MCF 10A (cell line): Measurements from ENCODE around the gene CD99. TPM values are rescaled to one million over a fixed set of nuclear protein-coding genes. Genes with fewer than 3 reads are reported as not detected.
"Not testable (repeated sequence)": the region's sequence is repeated elsewhere in the genome, so short reads cannot be mapped to it uniquely, and the experiment has no call there.

Source experiments
- BruUV-seq: library from RNA; stranded (reverse); fragments of 400-500 nt; replicated peaks from 2 replicates; lab custom pipeline; 2021; lab: Mats Ljungman, UMichigan
- CTCF ChIA-PET: fragments of 300-600 bp; sonication (Branson Sonifier 250); formaldehyde crosslinking; extraction: SDS; loops from one replicate; lab custom pipeline; 2021; ENCODE audit warnings: antibody characterized with exemption, inconsistent platforms; lab: Yijun Ruan, JAX
- POLR2A ChIA-PET: fragments of 300-600, 350-650 bp; sonication (Branson Sonifier 250); formaldehyde crosslinking; extraction: SDS; loops from one replicate; lab custom pipeline; 2020; ENCODE audit warnings: antibody characterized with exemption, inconsistent platforms; lab: Yijun Ruan, JAX
- DNase-seq: peaks from one replicate; pipeline ENCODE4 v3.0.0-alpha.2; 2018; ENCODE audit not compliant: unreplicated experiment
- H3K27ac Mint-ChIP-seq: one replicate; pipeline ENCODE4 v1.8.0; 2022; ENCODE audit warnings: mild to moderate bottlenecking, low read depth, mixed read lengths; ENCODE audit not compliant: unreplicated experiment
- H3K27me3 Mint-ChIP-seq: one replicate; pipeline ENCODE4 v1.8.0; 2022; ENCODE audit warnings: mixed read lengths; ENCODE audit not compliant: insufficient read depth, unreplicated experiment
- H3K36me3 Mint-ChIP-seq: one replicate; pipeline ENCODE4 v1.8.0; 2022; ENCODE audit warnings: mild to moderate bottlenecking, moderate library complexity, mixed read lengths; ENCODE audit not compliant: insufficient read depth, unreplicated experiment
- H3K4me1 Mint-ChIP-seq: one replicate; pipeline ENCODE4 v1.8.0; 2022; ENCODE audit warnings: mixed read lengths; ENCODE audit not compliant: insufficient read depth, unreplicated experiment
- H3K4me3 Mint-ChIP-seq: one replicate; pipeline ENCODE4 v1.8.0; 2022; ENCODE audit warnings: mild to moderate bottlenecking, moderate library complexity, mixed read lengths; ENCODE audit not compliant: unreplicated experiment
- H3K9me3 Mint-ChIP-seq: one replicate; pipeline ENCODE4 v1.8.0; 2022; ENCODE audit warnings: mixed read lengths; ENCODE audit not compliant: unreplicated experiment
- CTCF ChIP-seq: fragments of 200-600 bp; IDR thresholded peaks from one replicate; pipeline ENCODE4 v1.8.0; 2022; ENCODE audit warnings: antibody characterized with exemption, mild to moderate bottlenecking; ENCODE audit not compliant: unreplicated experiment
- intact Hi-C: fragments of 100-400 bp; cut with micrococcal nuclease; formaldehyde crosslinking; loops from 2 replicates; pipeline ENCODE4 v1.14.1; 2022
- total RNA-seq: library from RNA; stranded (reverse); gene quantifications from 2 replicates; pipeline ENCODE4 v1.2.3, GENCODE V29; 2022

The CD99 gene
- total RNA-seq, 1 experiment from 2014 or later = 176 TPM

- no peaks in the 10 kb centered on the region for H3K36me3 Mint-ChIP-seq
- H3K27me3 Mint-ChIP-seq = peaks cover 26% of the 10 kb centered on the region
- no TSS peak for BruUV-seq
- no peak overlapping the region for H3K4me3 Mint-ChIP-seq
- ChIA-PET POLR2A (no interaction called here), CTCF (no interaction called here)
- H3K4me1 Mint-ChIP-seq = no peaks in the 10 kb centered on the region
- no peak overlapping the region for H3K27ac Mint-ChIP-seq
- no peak for TF ChIP-seq CTCF
- no peak for DNase-seq
- intact Hi-C loops = no loop called here
- H3K9me3 Mint-ChIP-seq = no peaks in the 10 kb centered on the region
These were observed 83.0 kb downstream of the CD99 start for GRCh38 chrX:2774057-2774456.

- TF ChIP-seq CTCF = no peak
- Mint-ChIP-seq H3K27ac (no peak overlapping the region), H3K9me3 (no peaks in the 10 kb centered on the region), H3K4me3 (no peak overlapping the region), H3K36me3 (no peaks in the 10 kb centered on the region), H3K4me1 (peaks cover under 1% of the 10 kb centered on the region), H3K27me3 (peaks cover 26% of the 10 kb centered on the region)
- ChIA-PET POLR2A (no interaction called here), CTCF (no interaction called here)
- no TSS peak for BruUV-seq
- no peak for DNase-seq
- intact Hi-C loops = no loop called here
These were observed 83.7 kb downstream of the CD99 start for GRCh38 chrX:2774776-2775175.

GRCh38 chrX:2780472-2781225, 89.6 kb downstream of the CD99 start:
- POLR2A ChIA-PET, CTCF ChIA-PET, intact Hi-C loops, H3K27me3 Mint-ChIP-seq, BruUV-seq, DNase-seq, H3K4me1 Mint-ChIP-seq, H3K4me3 Mint-ChIP-seq, H3K9me3 Mint-ChIP-seq, H3K36me3 Mint-ChIP-seq, H3K27ac Mint-ChIP-seq: not testable (repeated sequence)

GRCh38 chrX:2781226-2781571, 90.1 kb downstream of the CD99 start:
- no peak for DNase-seq
- H3K27ac Mint-ChIP-seq = no peak overlapping the region
- peaks cover 5% of the 10 kb centered on the region for H3K4me1 Mint-ChIP-seq
- no TSS peak for BruUV-seq
- H3K9me3 Mint-ChIP-seq = no peaks in the 10 kb centered on the region
- ChIA-PET CTCF (interaction anchor here (1.4 kb wide), 1 partner anchor 32 kb away, joined by 5 read pairs; no protein-coding TSS in a partner anchor), POLR2A (interaction anchor here (0.9 kb wide), 1 partner anchor 15 kb away, joined by 3 read pairs; no protein-coding TSS in a partner anchor)
- H3K4me3 Mint-ChIP-seq = no peak overlapping the region
- intact Hi-C loops = no loop called here
- TF ChIP-seq CTCF = no peak
- no peaks in the 10 kb centered on the region for H3K36me3 Mint-ChIP-seq
- no peaks in the 10 kb centered on the region for H3K27me3 Mint-ChIP-seq
